IgD-negative memory B cell (primary cell): ENCODE data around the gene LRBA. TPM values are rescaled to one million over a fixed set of nuclear protein-coding genes. Genes with fewer than 3 reads are reported as not detected.
"Not testable (repeated sequence)": the region's sequence is repeated elsewhere in the genome, so short reads cannot be mapped to it uniquely, and the experiment has no call there.

ENCODE experiments used
- H3K27ac Mint-ChIP-seq, 3 donors: one replicate each; pipeline ENCODE4 v1.8.0; 2020 to 2022; ENCODE audit warnings: mild to moderate bottlenecking in 3 of 3, mixed read lengths in 3 of 3, moderate library complexity in 1 of 3
- H3K27me3 Mint-ChIP-seq: one replicate; pipeline ENCODE4 v1.8.0; 2021; ENCODE audit warnings: mixed read lengths
- H3K36me3 Mint-ChIP-seq: one replicate; pipeline ENCODE4 v1.8.0; 2020; ENCODE audit warnings: mild to moderate bottlenecking, mixed read lengths
- H3K4me1 Mint-ChIP-seq, 3 donors: one replicate each; pipeline ENCODE4 v1.8.0; 2020 to 2022; ENCODE audit warnings: mixed read lengths in 3 of 3, mild to moderate bottlenecking in 1 of 3
- H3K4me3 Mint-ChIP-seq, 4 donors: one replicate each; pipeline ENCODE4 v1.8.0; 2020 to 2022; ENCODE audit warnings: mild to moderate bottlenecking in 4 of 4, mixed read lengths in 4 of 4, moderate library complexity in 3 of 4
- H3K9me3 Mint-ChIP-seq, 3 donors: one replicate each; pipeline ENCODE4 v1.8.0; 2020 to 2021; ENCODE audit warnings: mixed read lengths in 3 of 3, mild to moderate bottlenecking in 1 of 3
- polyA plus RNA-seq: library from polyadenylated mRNA; unstranded; fragments of 300-500 nt; fragmentation: Illumina TruSeq; gene quantifications from one replicate; pipeline ENCODE4 v1.2.3, GENCODE V29; 2021

The LRBA gene
- polyA plus RNA-seq, 1 donor from 2014 or later: 15.3 TPM

- no peak overlapping the region for H3K27ac Mint-ChIP-seq
- peaks cover 0 to 2% (median 0%) of the 10 kb centered on the region in 3 donors for H3K9me3 Mint-ChIP-seq
- no peaks in the 10 kb centered on the region for H3K27me3 Mint-ChIP-seq
- peaks cover 45 to 55% (median 48%) of the 10 kb centered on the region in 3 donors for H3K4me1 Mint-ChIP-seq
- no peak overlapping the region for H3K4me3 Mint-ChIP-seq
- H3K36me3 Mint-ChIP-seq: peaks cover 17% of the 10 kb centered on the region
Measured at GRCh38 chr4:150997141-150997540, 17.9 kb downstream of the LRBA start.

GRCh38 chr4:150994721-150995120 lies 20.4 kb downstream of the LRBA start:
- Mint-ChIP-seq H3K36me3 (peaks cover 15% of the 10 kb centered on the region), H3K4me1 (peaks cover 36 to 50% (median 46%) of the 10 kb centered on the region in 3 donors), H3K4me3 (peak overlapping the region in 2 of 4 donors; percentile 41 to 79), H3K27me3 (no peaks in the 10 kb centered on the region), H3K27ac (peak overlapping the region in 1 of 3 donors; percentile 57), H3K9me3 (peaks cover 0 to 2% (median 0%) of the 10 kb centered on the region in 3 donors)

GRCh38 chr4:150993577-150993976 lies 21.5 kb downstream of the LRBA start:
- H3K9me3 Mint-ChIP-seq, H3K27ac Mint-ChIP-seq, H3K27me3 Mint-ChIP-seq: not testable (repeated sequence)
- H3K36me3 Mint-ChIP-seq: peaks cover 15% of the 10 kb centered on the region
- peak overlapping the region in 1 of 4 donors; percentile 53 for H3K4me3 Mint-ChIP-seq
- H3K4me1 Mint-ChIP-seq: peaks cover 27 to 40% (median 35%) of the 10 kb centered on the region in 3 donors

GRCh38 chr4:150990993-150991392 lies 24.1 kb downstream of the LRBA start:
- peaks cover 26 to 44% (median 40%) of the 10 kb centered on the region in 3 donors for H3K4me1 Mint-ChIP-seq
- H3K9me3 Mint-ChIP-seq: peaks cover 0 to 2% (median 0%) of the 10 kb centered on the region in 3 donors

GRCh38 chr4:150990250-150990649 lies 24.8 kb downstream of the LRBA start:
- Mint-ChIP-seq H3K4me1 (peaks cover 24 to 39% (median 37%) of the 10 kb centered on the region in 3 donors), H3K4me3 (peak overlapping the region in 1 of 4 donors; percentile 9), H3K36me3 (peaks cover 14% of the 10 kb centered on the region), H3K27me3 (no peaks in the 10 kb centered on the region), H3K27ac (no peak overlapping the region), H3K9me3 (peaks cover 0 to 2% (median 0%) of the 10 kb centered on the region in 3 donors)

More at GRCh38 chr4:150990993-150991392, 24.1 kb downstream of the LRBA start:
- H3K27ac Mint-ChIP-seq: no peak overlapping the region
- no peak overlapping the region for H3K4me3 Mint-ChIP-seq
- peaks cover 14% of the 10 kb centered on the region for H3K36me3 Mint-ChIP-seq
- no peaks in the 10 kb centered on the region for H3K27me3 Mint-ChIP-seq

- no peaks in the 10 kb centered on the region for H3K27me3 Mint-ChIP-seq
- H3K4me1 Mint-ChIP-seq: peaks cover 15 to 25% (median 24%) of the 10 kb centered on the region in 3 donors
- peaks cover 12% of the 10 kb centered on the region for H3K36me3 Mint-ChIP-seq
- peaks cover 0 to 2% (median 0%) of the 10 kb centered on the region in 3 donors for H3K9me3 Mint-ChIP-seq
- no peak overlapping the region for H3K4me3 Mint-ChIP-seq
- H3K27ac Mint-ChIP-seq: no peak overlapping the region
Measured at GRCh38 chr4:150988238-150988637, 26.8 kb downstream of the LRBA start.

- H3K4me1 Mint-ChIP-seq: peaks cover 18 to 34% (median 30%) of the 10 kb centered on the region in 3 donors
- H3K4me3 Mint-ChIP-seq: no peak overlapping the region
- H3K27me3 Mint-ChIP-seq: no peaks in the 10 kb centered on the region
- H3K36me3 Mint-ChIP-seq: peaks cover 7% of the 10 kb centered on the region
- no peak overlapping the region for H3K27ac Mint-ChIP-seq
- no peaks in the 10 kb centered on the region for H3K9me3 Mint-ChIP-seq
Measured at GRCh38 chr4:150987204-150987603, 27.9 kb downstream of the LRBA start.

GRCh38 chr4:150986085-150986484 lies 29.0 kb downstream of the LRBA start:
- Mint-ChIP-seq H3K36me3 (peaks cover 7% of the 10 kb centered on the region), H3K27me3 (no peaks in the 10 kb centered on the region), H3K9me3 (peaks cover 0 to 1% (median 0%) of the 10 kb centered on the region in 3 donors), H3K4me3 (no peak overlapping the region), H3K4me1 (peaks cover 20 to 27% (median 25%) of the 10 kb centered on the region in 3 donors), H3K27ac (no peak overlapping the region)

- Mint-ChIP-seq H3K27ac (no peak overlapping the region), H3K4me3 (no peak overlapping the region), H3K9me3 (peaks cover 0 to 5% (median 1%) of the 10 kb centered on the region in 3 donors), H3K27me3 (no peaks in the 10 kb centered on the region), H3K4me1 (peaks cover 33 to 43% (median 33%) of the 10 kb centered on the region in 3 donors), H3K36me3 (peaks cover 7% of the 10 kb centered on the region)
Measured at GRCh38 chr4:150983851-150984250, 31.2 kb downstream of the LRBA start.

- Mint-ChIP-seq H3K27ac (peak overlapping the region in 1 of 3 donors; percentile 55), H3K4me1 (peaks cover 34 to 48% (median 34%) of the 10 kb centered on the region in 3 donors), H3K4me3 (peak overlapping the region in 2 of 4 donors; percentile 75 to 81), H3K27me3 (no peaks in the 10 kb centered on the region), H3K36me3 (peaks cover 7% of the 10 kb centered on the region), H3K9me3 (peaks cover 0 to 8% (median 1%) of the 10 kb centered on the region in 3 donors)
Measured at GRCh38 chr4:150982557-150983233, 32.4 kb downstream of the LRBA start.

- H3K27me3 Mint-ChIP-seq: no peaks in the 10 kb centered on the region
Measured at GRCh38 chr4:150978738-150979575, 36.1 kb downstream of the LRBA start.

GRCh38 chr4:150976478-150977118 lies 38.5 kb downstream of the LRBA start:
- Mint-ChIP-seq H3K27ac (no peak overlapping the region), H3K36me3 (peaks cover 6% of the 10 kb centered on the region), H3K4me1 (peaks cover 43 to 53% (median 48%) of the 10 kb centered on the region in 3 donors), H3K27me3 (no peaks in the 10 kb centered on the region), H3K4me3 (no peak overlapping the region), H3K9me3 (peaks cover 0 to 8% (median 1%) of the 10 kb centered on the region in 3 donors)

More at GRCh38 chr4:150978738-150979575, 36.1 kb downstream of the LRBA start:
- Mint-ChIP-seq H3K4me1 (peaks cover 39 to 51% (median 44%) of the 10 kb centered on the region in 3 donors), H3K36me3 (peaks cover 8% of the 10 kb centered on the region), H3K9me3 (peaks cover 0 to 8% (median 1%) of the 10 kb centered on the region in 3 donors), H3K4me3 (peak overlapping the region in 2 of 4 donors; percentile 65 to 84), H3K27ac (no peak overlapping the region)

GRCh38 chr4:150974750-150975149 lies 40.3 kb downstream of the LRBA start:
- H3K27me3 Mint-ChIP-seq: no peaks in the 10 kb centered on the region
- H3K4me1 Mint-ChIP-seq: peaks cover 34 to 51% (median 42%) of the 10 kb centered on the region in 3 donors
- H3K27ac Mint-ChIP-seq: peak overlapping the region in 2 of 3 donors; percentile 44 to 50
- peaks cover 4% of the 10 kb centered on the region for H3K36me3 Mint-ChIP-seq
- peak overlapping the region in 1 of 4 donors; percentile 75 for H3K4me3 Mint-ChIP-seq
- peaks cover 0 to 4% (median 0%) of the 10 kb centered on the region in 3 donors for H3K9me3 Mint-ChIP-seq

GRCh38 chr4:150974252-150974640 lies 40.8 kb downstream of the LRBA start:
- Mint-ChIP-seq H3K4me3 (no peak overlapping the region), H3K27me3 (no peaks in the 10 kb centered on the region), H3K36me3 (peaks cover 5% of the 10 kb centered on the region), H3K9me3 (peaks cover 0 to 4% (median 0%) of the 10 kb centered on the region in 3 donors), H3K4me1 (peaks cover 31 to 51% (median 41%) of the 10 kb centered on the region in 3 donors), H3K27ac (no peak overlapping the region)
